HG03521 (cell line): Measurements from ENCODE around the gene SYPL1.
A peak's percentile ranks its signal among the peaks of the same experiment; 100 is the strongest.

ENCODE experiments used
- ATAC-seq: cut with Tn5 transposase; IDR thresholded peaks from one replicate; pipeline ENCODE4 v1.9.1; 2021; ENCODE audit warnings: mild to moderate bottlenecking, moderate library complexity; ENCODE audit not compliant: unreplicated experiment

SYPL1 gene

GRCh38 chr7:106068538-106068961 is 43.6 kb downstream of the SYPL1 start:
- ATAC-seq: no peak

GRCh38 chr7:106067678-106068077 is 44.4 kb downstream of the SYPL1 start:
- ATAC-seq: no peak

- no peak for ATAC-seq
These were observed 46.3 kb downstream of the SYPL1 start for GRCh38 chr7:106065575-106066500.

- ATAC-seq: no peak
These were observed 47.1 kb downstream of the SYPL1 start for GRCh38 chr7:106064771-106065574.

GRCh38 chr7:106064316-106064715 is 47.8 kb downstream of the SYPL1 start:
- no peak for ATAC-seq

GRCh38 chr7:106063692-106064091 is 48.4 kb downstream of the SYPL1 start:
- no peak for ATAC-seq

- ATAC-seq: no peak
These were observed 49.1 kb downstream of the SYPL1 start for GRCh38 chr7:106063024-106063423.

- ATAC-seq: no peak
These were observed 49.6 kb downstream of the SYPL1 start for GRCh38 chr7:106062521-106062931.

- no peak for ATAC-seq
These were observed 50.1 kb downstream of the SYPL1 start for GRCh38 chr7:106062006-106062405.

GRCh38 chr7:106061301-106061979 is 50.7 kb downstream of the SYPL1 start:
- ATAC-seq: peak; percentile 29

GRCh38 chr7:106060394-106060920 is 51.7 kb downstream of the SYPL1 start:
- no peak for ATAC-seq

- ATAC-seq: no peak
These were observed 52.6 kb downstream of the SYPL1 start for GRCh38 chr7:106059556-106059955.

GRCh38 chr7:106058928-106059324 is 53.2 kb downstream of the SYPL1 start:
- ATAC-seq: no peak

- peak; percentile 52 for ATAC-seq
These were observed 53.9 kb downstream of the SYPL1 start for GRCh38 chr7:106057962-106058927.

- no peak for ATAC-seq
These were observed 54.7 kb downstream of the SYPL1 start for GRCh38 chr7:106057204-106057961.

GRCh38 chr7:106056513-106057203 is 55.5 kb downstream of the SYPL1 start:
- peak; percentile 36 for ATAC-seq

- no peak for ATAC-seq
These were observed 57.1 kb downstream of the SYPL1 start for GRCh38 chr7:106054971-106055532.
